Midbrain (tissue), 1 donor: ENCODE data around the gene TMED9.
"Not testable (repeated sequence)": the region's sequence is repeated elsewhere in the genome, so short reads cannot be mapped to it uniquely, and the experiment has no call there.

Experiments
- DNase-seq: peaks from one replicate; lab custom pipeline; 2025; lab: John Stamatoyannopoulos, UW

TMED9 gene

GRCh38 chr5:177606071-177607051 is 14.4 kb downstream of the TMED9 start:
- no peak for DNase-seq

DNA sequence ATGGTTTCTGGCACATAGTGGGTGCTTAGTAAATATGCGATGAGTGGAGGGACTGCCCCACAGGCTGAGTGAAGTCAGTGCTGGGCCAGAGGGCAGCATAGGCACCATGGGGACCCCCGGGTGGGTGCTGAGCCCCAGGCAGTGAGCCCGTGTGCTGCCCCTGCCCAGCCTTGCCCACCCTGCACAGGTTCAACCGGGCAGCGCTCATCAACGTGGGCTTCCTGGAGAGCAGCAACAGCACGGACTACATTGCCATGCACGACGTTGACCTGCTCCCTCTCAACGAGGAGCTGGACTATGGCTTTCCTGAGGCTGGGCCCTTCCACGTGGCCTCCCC is 15.1 kb downstream of the TMED9 start:
- DNase-seq, result no peak

GRCh38 chr5:177607452-177608192 is 15.6 kb downstream of the TMED9 start:
- peak; percentile 67 for DNase-seq

GRCh38 chr5:177608243-177609075 is 16.5 kb downstream of the TMED9 start:
- no peak for DNase-seq

- no peak for DNase-seq
These were observed 17.4 kb downstream of the TMED9 start for GRCh38 chr5:177609076-177610059.

GRCh38 chr5:177610131-177610769 is 18.2 kb downstream of the TMED9 start:
- no peak for DNase-seq

DNA sequence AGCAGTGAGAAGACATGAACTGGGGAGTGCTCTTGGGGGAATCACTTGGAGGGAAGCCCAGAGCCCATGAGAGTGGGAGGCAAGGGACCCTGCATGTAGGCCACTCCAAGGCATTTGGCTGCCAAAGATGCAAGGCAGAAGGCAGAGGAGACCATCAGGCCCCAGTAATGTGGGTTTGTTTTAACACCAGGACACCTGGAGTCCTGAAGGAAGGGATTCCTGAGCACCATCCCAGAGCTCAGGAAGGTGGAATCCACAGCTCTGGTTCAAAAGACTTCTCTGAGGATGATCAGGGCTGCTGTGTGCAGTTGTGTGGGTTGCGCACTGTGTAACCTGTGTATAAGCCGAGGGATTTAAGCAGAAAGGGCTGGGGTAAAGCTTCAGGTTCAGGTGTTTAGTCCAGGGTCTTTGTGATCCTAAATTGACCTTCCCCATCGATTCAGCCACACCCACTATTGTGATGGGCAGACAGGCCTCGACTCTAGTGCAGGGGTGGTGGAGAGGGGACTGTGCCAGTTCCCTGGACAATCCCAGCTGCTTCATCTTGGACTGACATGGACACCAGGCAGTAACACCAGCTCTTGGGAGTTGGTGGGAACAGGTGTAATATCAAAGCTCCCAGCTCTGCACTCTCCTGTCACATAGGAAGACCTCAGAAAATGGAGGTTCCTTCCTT is 18.9 kb downstream of the TMED9 start:
- DNase-seq, result no peak

- DNase-seq, result no peak
These were observed 19.6 kb downstream of the TMED9 start for GRCh38 chr5:177611446-177612214.

- no peak for DNase-seq
These were observed 20.2 kb downstream of the TMED9 start for GRCh38 chr5:177612215-177612673.

GRCh38 chr5:177620560-177620959 is 28.6 kb downstream of the TMED9 start:
- DNase-seq, result no peak

DNA sequence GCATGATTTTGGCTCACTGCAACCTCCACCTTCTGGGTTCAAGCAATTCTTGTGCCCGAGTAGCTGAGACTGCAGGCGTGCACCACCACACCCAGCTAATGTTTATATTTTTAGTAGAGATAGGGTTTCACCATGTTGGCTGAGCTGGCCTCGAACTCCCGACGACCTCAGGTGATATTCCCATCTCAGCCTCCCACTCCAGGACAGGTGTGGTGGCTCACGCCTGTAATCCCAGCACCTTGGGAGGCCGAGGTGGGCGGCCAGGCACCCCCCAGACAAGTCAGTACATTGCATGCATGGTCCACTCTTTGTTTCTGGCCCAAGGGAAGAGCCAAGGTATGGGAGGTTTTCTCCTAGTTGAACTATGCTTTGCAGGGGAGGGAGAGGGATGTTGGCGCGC is 32.2 kb downstream of the TMED9 start:
- not testable (repeated sequence) for DNase-seq

- not testable (repeated sequence) for DNase-seq
These were observed 38.2 kb downstream of the TMED9 start for GRCh38 chr5:177630186-177630585.

DNA sequence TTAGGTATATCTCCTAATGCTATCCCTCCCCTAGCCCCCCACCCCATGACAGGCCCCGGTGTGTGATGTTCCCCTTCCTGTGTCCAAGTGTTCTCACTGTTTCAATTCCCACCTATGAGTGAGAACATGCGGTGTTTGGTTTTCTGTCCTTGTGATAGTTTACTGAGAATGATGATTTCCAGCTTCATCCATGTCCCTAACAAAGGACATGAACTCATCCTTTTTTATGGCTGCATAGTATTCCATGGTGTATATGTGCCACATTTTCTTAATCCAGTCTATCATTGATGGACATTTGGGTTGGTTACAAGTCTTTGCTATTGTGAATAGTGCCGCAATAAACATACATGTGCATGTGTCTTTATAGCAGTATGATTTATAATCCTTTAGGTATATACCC is 42.9 kb downstream of the TMED9 start:
- DNase-seq, result not testable (repeated sequence)

DNA sequence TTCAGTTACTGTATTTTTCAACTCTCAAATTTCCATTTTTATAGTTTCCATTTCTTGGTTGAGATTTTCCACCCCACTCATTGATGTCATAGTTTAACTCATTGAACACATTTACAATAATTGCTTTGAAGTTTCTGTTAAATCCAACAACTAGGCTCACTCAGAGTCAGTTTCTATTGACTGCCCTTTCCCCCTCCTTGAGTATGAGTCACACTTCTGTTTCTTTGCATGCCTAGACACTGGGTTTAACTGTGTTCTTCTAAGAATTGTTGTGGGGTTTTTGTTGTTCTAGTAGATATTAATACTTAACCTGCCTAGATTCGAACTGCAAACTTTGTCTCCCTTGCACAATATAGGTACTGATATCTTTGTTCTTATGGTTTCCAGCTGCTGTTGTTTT is 53.5 kb downstream of the TMED9 start:
- DNase-seq, result not testable (repeated sequence)
